Esophagus (tissue), 2 donors: ENCODE data around the gene ZSCAN5A. TPM values are rescaled to one million over a fixed set of nuclear protein-coding genes. Genes with fewer than 3 reads are reported as not detected.

Source experiments
- H3K27ac ChIP-seq, 2 donors: one replicate each; pipeline ENCODE4 v1.5.1; 2013; ENCODE audit warnings: low read depth in 2 of 2, mild to moderate bottlenecking in 2 of 2, inconsistent platforms in 1 of 2, low read length in 1 of 2, moderate library complexity in 1 of 2
- H3K27me3 ChIP-seq, 2 donors: one replicate each; pipeline ENCODE4 v1.6.1; 2013; ENCODE audit warnings: low read length in 2 of 2, control low read depth in 1 of 2, mild to moderate bottlenecking in 1 of 2; ENCODE audit not compliant: insufficient read depth in 2 of 2, control insufficient read depth in 1 of 2
- H3K36me3 ChIP-seq, 2 donors: one replicate each; pipeline ENCODE4 v1.6.1; 2013; ENCODE audit warnings: low read length in 1 of 2; ENCODE audit not compliant: control insufficient read depth in 2 of 2, insufficient read depth in 2 of 2
- H3K4me1 ChIP-seq, 2 donors: one replicate each; pipeline ENCODE4 v1.6.1; 2013; ENCODE audit warnings: low read length in 1 of 2; ENCODE audit not compliant: control insufficient read depth in 2 of 2, insufficient read depth in 2 of 2
- H3K4me3 ChIP-seq, 2 donors: one replicate each; pipeline ENCODE4 v1.5.1; 2013; ENCODE audit warnings: low read length in 2 of 2, mild to moderate bottlenecking in 2 of 2, low read depth in 1 of 2, moderate library complexity in 1 of 2
- H3K9me3 ChIP-seq, 2 donors: one replicate each; pipeline ENCODE4 v1.6.1; 2013; ENCODE audit warnings: mild to moderate bottlenecking in 2 of 2, low read depth in 1 of 2, low read length in 1 of 2, moderate library complexity in 1 of 2; ENCODE audit not compliant: control insufficient read depth in 2 of 2, insufficient read depth in 1 of 2
- WGBS, 2 donors: extraction: QIAGEN DNeasy Blood & Tissue Kit; methylation state at CpG; one replicate each; pipeline ENCODE4 v1.1.7; 2013; 5-methylcytosine and 5-hydroxymethylcytosine counted together
- polyA plus RNA-seq, 2 donors: library from polyadenylated mRNA; stranded (reverse); fragments of 200-250 nt; gene quantifications; one replicate each; pipeline ENCODE4 v1.2.3, GENCODE V29; 2013
- donor health status: healthy with polysubstance abuse.
- donor health status: Bipolar disorder and iron deficiency.

Gene ZSCAN5A
- polyA plus RNA-seq, 2 donors, result 3.8 to 3.9 TPM

GRCh38 chr19:56306016-56306415 lies 8.6 kb downstream of the ZSCAN5A start:
- Histone ChIP-seq H3K36me3 (peaks cover 0 to 3% of the 10 kb centered on the region in 2 donors), H3K27me3 (no peaks in the 10 kb centered on the region), H3K4me3 (no peak overlapping the region), H3K27ac (no peak overlapping the region), H3K9me3 (no peaks in the 10 kb centered on the region), H3K4me1 (no peaks in the 10 kb centered on the region)
- 76 to 83% methylated on average over 9 of the region's 11 CpGs for WGBS, 2 donors

- Histone ChIP-seq H3K9me3 (no peaks in the 10 kb centered on the region), H3K27ac (no peak overlapping the region), H3K36me3 (no peaks in the 10 kb centered on the region), H3K4me1 (no peaks in the 10 kb centered on the region), H3K27me3 (no peaks in the 10 kb centered on the region), H3K4me3 (no peak overlapping the region)
- WGBS, 2 donors, result 89 to 90% methylated on average over 9 of the region's 9 CpGs
Measured at GRCh38 chr19:56304243-56304642, 10.4 kb downstream of the ZSCAN5A start.

- WGBS, 2 donors, result 50 to 63% methylated on average over 9 of the region's 9 CpGs
- Histone ChIP-seq H3K9me3 (no peaks in the 10 kb centered on the region), H3K36me3 (peaks cover 2 to 3% of the 10 kb centered on the region in 2 donors), H3K27me3 (no peaks in the 10 kb centered on the region), H3K4me3 (no peak overlapping the region), H3K4me1 (no peaks in the 10 kb centered on the region), H3K27ac (peak overlapping the region; percentile 25 to 70)
Measured at GRCh38 chr19:56301886-56302620, 12.6 kb downstream of the ZSCAN5A start.

GRCh38 chr19:56301155-56301554 lies 13.5 kb downstream of the ZSCAN5A start:
- H3K9me3 ChIP-seq, result no peaks in the 10 kb centered on the region
- WGBS, 2 donors, result 72 to 75% methylated on average over 5 of the region's 5 CpGs
- peak overlapping the region; percentile 41 to 62 for H3K27ac ChIP-seq
- H3K4me1 ChIP-seq, result no peaks in the 10 kb centered on the region
- peaks cover 2 to 3% of the 10 kb centered on the region in 2 donors for H3K36me3 ChIP-seq
- H3K27me3 ChIP-seq, result no peaks in the 10 kb centered on the region
- no peak overlapping the region for H3K4me3 ChIP-seq

- Histone ChIP-seq H3K36me3 (peaks cover 2 to 3% of the 10 kb centered on the region in 2 donors), H3K4me3 (no peak overlapping the region), H3K27ac (no peak overlapping the region), H3K4me1 (peaks cover 0 to 4% of the 10 kb centered on the region in 2 donors), H3K9me3 (no peaks in the 10 kb centered on the region), H3K27me3 (no peaks in the 10 kb centered on the region)
- WGBS, 2 donors, result 86 to 87% methylated on average over 3 of the region's 3 CpGs
Measured at GRCh38 chr19:56299688-56300087, 15.0 kb downstream of the ZSCAN5A start.

GRCh38 chr19:56297010-56297409 lies 17.6 kb downstream of the ZSCAN5A start:
- H3K36me3 ChIP-seq, result peaks cover 3 to 6% of the 10 kb centered on the region in 2 donors
- H3K27me3 ChIP-seq, result no peaks in the 10 kb centered on the region
- peaks cover 0 to 4% of the 10 kb centered on the region in 2 donors for H3K4me1 ChIP-seq
- no peaks in the 10 kb centered on the region for H3K9me3 ChIP-seq
- WGBS, 2 donors, result 84 to 91% methylated on average over 3 of the region's 3 CpGs
- no peak overlapping the region for H3K4me3 ChIP-seq
- H3K27ac ChIP-seq, result no peak overlapping the region

GRCh38 chr19:56295531-56296455 lies 18.8 kb downstream of the ZSCAN5A start:
- H3K27ac ChIP-seq, result peak overlapping the region; percentile 74 to 93

GRCh38 chr19:56294549-56294948 lies 20.1 kb downstream of the ZSCAN5A start:
- H3K27ac ChIP-seq, result peak overlapping the region; percentile 43 to 83
- peaks cover 3 to 6% of the 10 kb centered on the region in 2 donors for H3K36me3 ChIP-seq
- no peak overlapping the region for H3K4me3 ChIP-seq
- WGBS, 2 donors, result 54 to 71% methylated on average over 4 of the region's 4 CpGs
- peaks cover 0 to 4% of the 10 kb centered on the region in 2 donors for H3K4me1 ChIP-seq
- no peaks in the 10 kb centered on the region for H3K27me3 ChIP-seq
- H3K9me3 ChIP-seq, result no peaks in the 10 kb centered on the region

More at GRCh38 chr19:56295531-56296455, 18.8 kb downstream of the ZSCAN5A start:
- Histone ChIP-seq H3K4me1 (peaks cover 0 to 4% of the 10 kb centered on the region in 2 donors), H3K27me3 (no peaks in the 10 kb centered on the region), H3K9me3 (no peaks in the 10 kb centered on the region), H3K4me3 (peak overlapping the region in 1 of 2 donors; percentile 22), H3K36me3 (peaks cover 3 to 6% of the 10 kb centered on the region in 2 donors)
- 73 to 77% methylated on average over 22 of the region's 22 CpGs for WGBS, 2 donors

GRCh38 chr19:56291867-56292266 lies 22.8 kb downstream of the ZSCAN5A start:
- Histone ChIP-seq H3K36me3 (peaks cover 0 to 4% of the 10 kb centered on the region in 2 donors), H3K4me1 (peaks cover 0 to 4% of the 10 kb centered on the region in 2 donors), H3K27me3 (no peaks in the 10 kb centered on the region), H3K9me3 (no peaks in the 10 kb centered on the region), H3K27ac (no peak overlapping the region), H3K4me3 (no peak overlapping the region)
- WGBS, 2 donors, result 89 to 93% methylated on average over 6 of the region's 6 CpGs
